ENCODE measurements around the gene RCOR3.

GRCh38 chr1:211352985-211353515, 93.9 kb downstream of the RCOR3 start:
- TF ChIP-seq PRDM15 (CRISPR knock-in tag; IDR thresholded peaks at IDR 0.05): no peak
- TF ChIP-seq ZNF384 (IDR thresholded peaks at IDR 0.05; ENCODE audit: borderline replicate concordance, low read depth, low read length): no peak
- no peak for TF ChIP-seq RAD51 (IDR thresholded peaks at IDR 0.05)
- TF ChIP-seq, protein P1, sequence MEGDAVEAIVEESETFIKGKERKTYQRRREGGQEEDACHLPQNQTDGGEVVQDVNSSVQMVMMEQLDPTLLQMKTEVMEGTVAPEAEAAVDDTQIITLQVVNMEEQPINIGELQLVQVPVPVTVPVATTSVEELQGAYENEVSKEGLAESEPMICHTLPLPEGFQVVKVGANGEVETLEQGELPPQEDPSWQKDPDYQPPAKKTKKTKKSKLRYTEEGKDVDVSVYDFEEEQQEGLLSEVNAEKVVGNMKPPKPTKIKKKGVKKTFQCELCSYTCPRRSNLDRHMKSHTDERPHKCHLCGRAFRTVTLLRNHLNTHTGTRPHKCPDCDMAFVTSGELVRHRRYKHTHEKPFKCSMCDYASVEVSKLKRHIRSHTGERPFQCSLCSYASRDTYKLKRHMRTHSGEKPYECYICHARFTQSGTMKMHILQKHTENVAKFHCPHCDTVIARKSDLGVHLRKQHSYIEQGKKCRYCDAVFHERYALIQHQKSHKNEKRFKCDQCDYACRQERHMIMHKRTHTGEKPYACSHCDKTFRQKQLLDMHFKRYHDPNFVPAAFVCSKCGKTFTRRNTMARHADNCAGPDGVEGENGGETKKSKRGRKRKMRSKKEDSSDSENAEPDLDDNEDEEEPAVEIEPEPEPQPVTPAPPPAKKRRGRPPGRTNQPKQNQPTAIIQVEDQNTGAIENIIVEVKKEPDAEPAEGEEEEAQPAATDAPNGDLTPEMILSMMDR (IDR thresholded peaks at IDR 0.05 in 2 of 3, conservative IDR thresholded peaks at IDR 0.05 in 1 of 3; ENCODE audit: control insufficient read depth in 2 of 3, extremely low read depth in 1 of 3, insufficient read depth in 1 of 3, low read depth in 3 of 3, low read length in 3 of 3): peak; percentile 63 to 93 (median 79)
- no peak for TF ChIP-seq USF1 (IDR thresholded peaks at IDR 0.05; ENCODE audit: borderline replicate concordance, extremely low read length, insufficient read depth, low read depth, low read length)

Measured in GM12878 (cell line).